Thyroid gland (tissue), 4 donors: ENCODE measurements around the gene RPTOR.

Experiments used
- CTCF ChIP-seq, 6 experiments: fragments of 200-600 bp in 3 of 6; fragments of 450-650 bp in 3 of 6; sonication (generic) in 3 of 6; IDR thresholded peaks; one replicate each; pipeline ENCODE4 v1.5.1; 2016 to 2019; ENCODE audit warnings: antibody characterized with exemption in 6 of 6, mild to moderate bottlenecking in 2 of 6, inconsistent platforms in 1 of 6, moderate library complexity in 1 of 6
- POLR2A ChIP-seq, 2 donors: fragments of 450-650 bp; IDR thresholded peaks; one replicate each; pipeline ENCODE4 v1.6.1; 2017; ENCODE audit warnings: antibody characterized with exemption in 2 of 2, mild to moderate bottlenecking in 2 of 2, moderate library complexity in 1 of 2

GRCh38 chr17:80955078-80955477 lies 410.4 kb downstream of the RPTOR start:
- TF ChIP-seq CTCF (IDR thresholded peaks at IDR 0.05) (no peak), POLR2A (IDR thresholded peaks at IDR 0.05) (no peak)
